Measurements from ENCODE around the gene MAP6D1.
"Not testable (repeated sequence)": the region's sequence is repeated elsewhere in the genome, so short reads cannot be mapped to it uniquely, and the experiment has no call there.

MAP6D1 gene

DNA sequence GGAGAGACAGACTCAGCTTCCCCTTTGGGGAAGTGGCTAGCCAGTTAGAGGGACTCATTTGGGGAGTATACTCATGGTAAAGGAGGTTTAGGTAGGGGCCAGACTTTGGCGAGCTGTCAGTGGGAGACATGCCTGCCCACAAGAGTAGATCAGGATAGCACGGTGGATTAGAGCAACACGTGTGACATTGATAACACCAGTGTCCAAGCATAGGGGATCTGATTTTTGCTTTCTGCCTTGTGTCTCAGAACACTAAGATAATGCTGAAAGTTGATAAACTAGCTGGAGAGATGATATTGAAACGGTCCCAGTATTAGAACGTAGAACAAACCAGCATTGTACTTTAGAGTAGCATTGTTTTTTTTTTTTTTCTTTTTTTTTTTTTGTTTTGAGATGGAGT, 25.9 kb downstream of the MAP6D1 start:
- no peak for DNase-seq (ENCODE audit: low spot score)

DNA sequence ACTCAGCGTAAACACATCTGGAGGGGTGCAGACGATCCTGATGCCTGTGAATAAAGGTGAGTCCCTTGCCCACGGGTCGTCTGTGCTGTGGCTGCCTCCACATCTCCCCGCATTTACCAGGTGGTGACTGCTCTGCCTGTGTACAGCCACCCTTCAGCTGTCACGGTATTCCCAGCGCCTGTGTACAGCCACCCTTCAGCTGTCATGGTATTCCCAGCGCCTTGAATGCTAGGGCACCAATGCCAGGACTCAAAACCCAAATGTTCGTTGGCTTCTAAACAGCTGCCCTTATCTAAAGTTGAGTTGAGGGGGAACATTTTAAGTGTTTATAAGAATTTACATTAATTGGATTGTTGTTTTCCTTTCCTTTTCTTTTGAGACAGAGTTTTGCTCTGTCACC, 27.4 kb downstream of the MAP6D1 start:
- DNase-seq (ENCODE audit: low spot score) = no peak

GRCh38 chr3:183796372-183796771, 29.0 kb downstream of the MAP6D1 start:
- DNase-seq (ENCODE audit: low spot score) = no peak

DNA sequence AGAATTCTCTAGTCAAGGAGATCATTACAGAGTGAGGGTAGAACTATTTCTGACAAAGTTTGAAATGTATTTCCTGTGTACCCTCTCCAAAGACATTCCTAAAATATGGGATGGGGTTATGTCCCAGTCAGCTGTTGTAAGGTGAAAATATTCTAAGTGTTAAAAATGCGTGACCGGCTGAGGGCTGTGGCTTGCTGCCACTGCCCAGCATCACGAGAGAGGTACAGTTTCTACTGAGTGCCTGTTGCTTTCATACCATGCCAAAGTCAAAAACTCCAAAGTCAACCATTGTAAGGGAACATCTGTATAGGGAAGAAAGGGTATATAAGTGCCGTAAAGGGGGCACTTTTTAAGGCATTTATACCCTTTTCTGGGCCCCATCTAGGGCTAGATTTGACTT, 30.9 kb downstream of the MAP6D1 start:
- DNase-seq (ENCODE audit: low spot score) = no peak

- DNase-seq (ENCODE audit: low spot score) = no peak
Measured at GRCh38 chr3:183792976-183793375, 32.4 kb downstream of the MAP6D1 start.

- DNase-seq (ENCODE audit: low spot score) = no peak
Measured at GRCh38 chr3:183790700-183791099, 34.7 kb downstream of the MAP6D1 start.

- no peak for DNase-seq (ENCODE audit: low spot score)
Measured at GRCh38 chr3:183789826-183790225, 35.6 kb downstream of the MAP6D1 start.

GRCh38 chr3:183784503-183784902, 40.9 kb downstream of the MAP6D1 start:
- DNase-seq (ENCODE audit: low spot score) = not testable (repeated sequence)

DNA sequence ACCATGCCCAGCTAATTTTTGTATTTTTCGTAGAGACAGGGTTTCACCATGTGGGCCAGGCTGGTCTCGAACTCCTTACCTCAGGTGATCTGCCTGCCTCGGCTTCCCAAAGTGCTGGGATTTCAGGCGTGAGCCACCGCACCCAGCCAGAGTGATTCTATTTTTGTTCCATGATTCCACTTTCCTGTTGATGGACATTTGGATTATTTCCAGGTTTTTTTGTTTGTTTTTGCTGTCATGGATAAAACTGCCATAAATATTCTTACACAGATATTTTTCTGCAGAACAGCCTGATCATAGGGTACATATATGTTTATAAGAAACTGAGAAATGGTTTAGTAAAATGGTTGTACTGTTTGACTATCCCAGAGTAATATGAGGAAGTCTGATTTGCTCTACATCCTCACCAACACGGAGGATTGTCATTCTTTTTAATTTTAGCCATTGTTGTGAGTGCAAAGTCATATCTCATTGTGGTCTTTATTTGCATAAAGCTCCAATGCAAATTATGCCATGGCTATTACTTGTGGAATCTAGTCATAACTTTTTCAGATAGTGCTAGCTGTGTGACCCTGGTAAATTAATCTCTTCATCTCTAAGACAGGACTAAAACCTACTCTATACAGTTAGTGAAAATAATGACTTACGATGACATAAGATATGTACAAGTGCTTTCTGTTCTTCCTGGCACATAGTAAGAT, 42.7 kb downstream of the MAP6D1 start:
- no peak for DNase-seq (ENCODE audit: low spot score)

- DNase-seq (ENCODE audit: low spot score) = no peak
Measured at GRCh38 chr3:183781246-183781645, 44.1 kb downstream of the MAP6D1 start.

- no peak for DNase-seq (ENCODE audit: low spot score)
Measured at GRCh38 chr3:183779896-183780465, 45.4 kb downstream of the MAP6D1 start.

GRCh38 chr3:183777016-183777618, 48.3 kb downstream of the MAP6D1 start:
- DNase-seq (ENCODE audit: low spot score) = no peak

GRCh38 chr3:183776451-183776850, 48.9 kb downstream of the MAP6D1 start:
- DNase-seq (ENCODE audit: low spot score) = not testable (repeated sequence)

- DNase-seq (ENCODE audit: low spot score) = no peak
Measured at GRCh38 chr3:183775781-183776180, 49.6 kb downstream of the MAP6D1 start.

DNA sequence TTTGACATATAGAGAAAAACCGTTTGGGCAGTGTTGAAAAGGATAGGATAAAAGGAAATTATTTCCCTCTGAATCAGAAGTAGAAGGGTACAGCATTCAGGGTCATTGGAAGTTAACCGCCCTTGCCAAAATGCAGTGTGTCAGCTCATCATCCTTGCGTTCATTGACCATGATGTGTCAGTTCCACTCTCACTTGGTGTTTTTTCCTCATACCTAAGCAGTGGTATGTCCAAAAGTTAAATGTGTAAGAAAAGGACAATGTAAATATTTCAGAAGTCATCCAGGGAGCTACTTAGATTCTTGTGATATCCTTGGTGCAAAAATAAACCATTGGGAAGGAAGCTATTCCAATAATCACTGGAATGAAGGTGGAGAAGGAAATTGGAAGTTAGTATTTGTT, 50.7 kb downstream of the MAP6D1 start:
- no peak for DNase-seq (ENCODE audit: low spot score)

DNA sequence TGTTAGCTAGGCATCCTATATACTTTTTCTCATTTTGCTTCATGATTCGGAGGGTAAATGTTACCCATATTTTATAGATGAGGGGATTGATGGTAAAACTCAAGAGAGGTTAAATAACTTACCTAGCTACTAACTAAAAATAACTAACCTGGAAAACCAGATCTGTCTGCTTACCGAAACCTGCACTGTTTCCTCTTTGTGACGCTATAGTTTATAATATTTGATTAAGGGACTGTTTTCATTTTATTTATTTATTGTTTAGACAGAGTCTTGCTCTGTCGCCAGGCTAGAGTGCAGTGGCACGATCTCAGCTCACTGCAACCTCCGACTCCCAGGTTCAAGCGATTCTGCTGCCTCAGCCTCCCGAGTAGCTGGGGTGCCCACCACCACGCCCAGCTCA, 55.9 kb downstream of the MAP6D1 start:
- no peak for DNase-seq (ENCODE audit: low spot score)

DNA sequence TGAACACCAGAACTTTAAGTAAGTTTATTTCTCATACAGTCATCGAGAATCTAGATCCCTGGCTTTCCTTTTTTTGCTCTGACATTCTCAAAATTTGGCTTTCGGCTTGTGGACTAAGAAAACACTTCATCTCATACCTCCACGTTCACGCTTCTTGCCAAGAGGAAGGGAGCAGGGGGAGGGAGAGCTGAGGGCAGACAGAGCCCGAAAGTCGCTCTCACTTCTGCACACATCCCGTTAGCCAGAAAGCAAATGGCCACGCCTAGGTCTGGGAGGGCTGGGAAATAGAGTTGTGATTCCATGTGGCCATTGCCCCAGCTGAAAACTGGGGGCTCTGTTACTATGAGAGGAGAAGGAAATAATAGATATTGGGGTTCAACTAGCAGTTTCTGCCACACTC, 57.3 kb downstream of the MAP6D1 start:
- DNase-seq (ENCODE audit: low spot score) = no peak

- DNase-seq (ENCODE audit: low spot score) = peak; percentile 81
Measured at GRCh38 chr3:183766745-183767606, 58.4 kb downstream of the MAP6D1 start.

GRCh38 chr3:183766107-183766506, 59.3 kb downstream of the MAP6D1 start:
- no peak for DNase-seq (ENCODE audit: low spot score)

All from COLO829 (cell line).